ENCODE results near the gene EDC3. TPM values are rescaled to one million over a fixed set of nuclear protein-coding genes. Genes with fewer than 3 reads are reported as not detected.

The EDC3 gene
- total and polyA plus RNA-seq, 5 experiments from 2014 or later = 29.3 to 41.2 (median 35.2) TPM

DNA sequence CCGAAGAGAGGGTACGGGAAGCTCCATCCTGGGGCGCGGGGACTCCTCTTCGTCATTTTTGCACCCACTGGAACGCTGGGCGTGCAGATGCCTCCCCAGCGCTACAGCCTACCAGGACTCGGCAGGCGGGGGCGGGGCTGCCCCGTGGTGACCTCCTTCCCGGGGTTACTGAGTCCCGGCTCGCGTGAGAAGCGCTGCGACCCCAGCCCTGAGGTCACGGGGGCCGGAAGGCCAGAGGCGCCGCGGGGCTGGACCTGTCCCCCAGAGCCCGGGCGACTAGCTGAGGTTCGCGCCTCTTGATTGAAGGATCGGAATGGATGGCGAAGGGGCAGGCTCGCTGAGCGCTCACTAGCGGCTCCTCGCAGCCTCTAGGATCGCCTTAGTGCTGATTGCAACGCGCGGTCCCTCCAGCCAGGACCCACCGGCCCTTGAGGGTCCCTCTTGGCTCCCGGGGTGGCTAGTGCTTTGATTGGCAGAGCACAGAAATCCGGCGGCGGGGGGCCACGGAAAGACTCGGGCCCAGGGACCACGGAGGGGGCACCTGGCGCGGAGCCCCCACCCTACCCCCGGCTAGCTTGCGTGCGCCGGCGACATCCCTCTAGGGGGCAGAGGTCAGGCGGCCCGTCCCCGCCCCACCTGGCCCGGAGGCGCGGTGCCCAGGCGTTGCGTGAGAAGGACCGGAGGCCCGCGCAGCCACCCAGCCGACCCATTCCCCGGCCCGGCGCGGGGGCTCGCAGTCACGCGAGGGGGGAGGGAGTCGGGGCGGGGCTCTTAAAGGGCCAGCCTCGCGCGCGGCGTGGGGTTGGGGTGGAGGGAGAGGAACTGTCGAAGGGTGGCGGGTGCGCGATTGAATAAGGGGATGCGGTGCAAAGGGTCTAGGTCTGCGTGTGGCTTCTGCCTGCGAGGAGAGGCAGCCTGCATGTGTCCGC is 30.3 kb upstream of the EDC3 start:
- POLR2A ChIA-PET = interaction anchor here (0.5 to 2.1 kb wide), 4 partner anchors 30 to 1326 kb away, joined by 3 to 6 read pairs (median 4); partner anchors contain the start of gene EDC3
- H3K9me3 Mint-ChIP-seq = no peaks in the 10 kb centered on the region
- peak overlapping the region in 1 of 10 donors; percentile 62 for H3K27ac Mint-ChIP-seq

DNA sequence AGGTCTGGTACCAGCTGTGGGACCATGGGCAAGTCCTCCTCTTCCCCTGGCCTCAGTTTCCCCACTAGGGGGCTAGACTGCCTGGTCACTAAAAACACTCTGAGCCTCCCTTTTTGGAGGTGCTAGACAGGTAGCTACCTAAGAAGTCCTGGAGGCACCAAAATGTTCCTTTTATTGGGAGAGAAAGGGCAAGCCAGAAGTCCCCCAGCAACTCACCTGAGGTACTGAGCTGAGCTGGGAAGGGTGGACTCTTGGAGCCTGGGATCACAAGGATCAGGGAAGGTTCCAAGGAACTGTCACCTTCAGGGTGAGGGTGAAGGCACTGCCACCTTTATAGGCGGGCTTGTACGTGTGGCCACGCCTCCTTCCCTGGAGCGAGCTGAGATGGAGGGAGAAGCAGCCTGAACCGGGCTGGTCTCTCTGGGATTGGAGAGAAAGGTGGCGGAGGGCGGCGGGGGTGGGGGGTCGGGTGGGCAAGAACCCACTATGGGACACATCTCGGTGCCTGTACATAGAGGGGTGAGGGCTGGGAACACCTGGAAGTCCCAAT is 29.5 kb upstream of the EDC3 start, which contains the start of gene CYP1A1:
Gene CYP1A1 (minus strand): TSS at position 304 of the 550 bp plus-strand sequence. CDS start 2,431 bp downstream, outside the sequence.
- POLR2A ChIA-PET = interaction anchor here (0.6 to 2.1 kb wide), 2 partner anchors 30 to 179 kb away, joined by 3 to 4 read pairs; partner anchors contain the start of gene EDC3
- peak within 1 kb of the TSS in 1 of 10 donors; percentile 0 for H3K27ac Mint-ChIP-seq
- peaks cover 4 to 13% (median 10%) of the 10 kb centered on the region in 4 donors for H3K4me1 Mint-ChIP-seq
- DNase-seq (peak in 4 of 10 donors; percentile 4 to 23 (median 9)), ATAC-seq (peak; percentile 48)
- peaks cover 6 to 16% (median 13%) of the 10 kb centered on the region in 5 donors for H3K27me3 Mint-ChIP-seq
- H3K4me3 Mint-ChIP-seq = peak within 1 kb of the TSS; percentile 70 to 85 (median 82)
- no peaks in the 10 kb centered on the region for H3K9me3 Mint-ChIP-seq
- H3K36me3 Mint-ChIP-seq = no peaks in the 10 kb centered on the region

More for the DNA sequence above, 30.3 kb upstream of the EDC3 start:
- H3K36me3 Mint-ChIP-seq = no peaks in the 10 kb centered on the region
- H3K4me1 Mint-ChIP-seq = peaks cover 4 to 13% (median 10%) of the 10 kb centered on the region in 4 donors
- peak; percentile 76 to 77 for ATAC-seq
- H3K4me3 Mint-ChIP-seq = peak overlapping the region; percentile 72 to 85 (median 82)
- DNase-seq = peak; percentile 8 to 68 (median 38)
- peaks cover 10 to 22% (median 18%) of the 10 kb centered on the region in 5 donors for H3K27me3 Mint-ChIP-seq

DNA sequence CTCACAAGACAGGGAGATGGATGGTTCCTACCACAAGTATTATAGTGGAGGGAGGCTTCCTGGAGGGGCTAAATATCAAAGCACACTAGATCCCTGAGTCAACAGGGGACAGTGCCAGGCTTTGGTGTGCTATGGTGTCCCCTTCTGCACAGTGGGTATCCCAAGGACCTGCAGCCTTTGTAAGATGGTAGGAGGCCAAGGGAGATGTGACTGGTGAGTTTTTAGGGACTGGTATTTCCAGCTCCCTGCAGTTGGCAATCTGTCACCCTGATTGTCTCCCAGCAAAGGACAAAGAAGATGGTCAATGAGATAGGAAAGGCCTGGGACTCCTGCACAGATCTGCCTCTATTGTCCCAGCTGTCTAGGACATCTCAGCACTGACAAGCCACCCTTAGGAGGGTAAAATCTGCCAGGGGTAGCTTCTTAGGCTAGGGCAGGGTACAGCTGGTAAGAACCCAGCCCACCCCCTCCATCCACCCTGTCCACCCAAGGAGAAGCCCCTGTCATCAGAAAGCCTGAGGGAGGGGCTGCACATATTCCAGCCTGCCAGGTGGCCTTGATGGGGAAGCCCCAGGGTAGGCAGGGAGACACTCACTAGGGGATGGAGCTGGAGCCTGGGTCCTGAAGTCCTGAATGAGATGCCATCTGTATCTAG is 28.9 kb upstream of the EDC3 start:
- DNase-seq (no peak), ATAC-seq (no peak)
- POLR2A ChIA-PET = interaction anchor here (2.1 kb wide), 1 partner anchor 29 kb away, joined by 4 read pairs; the partner anchor contains the start of gene EDC3
- Mint-ChIP-seq H3K4me3 (peak overlapping the region; percentile 69 to 85 (median 82)), H3K4me1 (peaks cover 4 to 13% (median 10%) of the 10 kb centered on the region in 4 donors), H3K27me3 (peaks cover under 1 to 15% (median 7%) of the 10 kb centered on the region in 5 donors), H3K27ac (no peak overlapping the region), H3K9me3 (no peaks in the 10 kb centered on the region), H3K36me3 (no peaks in the 10 kb centered on the region)

- Mint-ChIP-seq H3K4me3 (no peak overlapping the region), H3K27me3 (peaks cover 0 to 12% (median 7%) of the 10 kb centered on the region in 5 donors), H3K9me3 (no peaks in the 10 kb centered on the region), H3K36me3 (no peaks in the 10 kb centered on the region), H3K27ac (no peak overlapping the region), H3K4me1 (peaks cover 4 to 13% (median 10%) of the 10 kb centered on the region in 4 donors)
- DNase-seq = peak in 1 of 10 donors; percentile 30
- POLR2A ChIA-PET = no interaction called here
- ATAC-seq = peak; percentile 27 to 47
These were observed 28.0 kb upstream of the EDC3 start for GRCh38 chr15:74723754-74724334.

DNA sequence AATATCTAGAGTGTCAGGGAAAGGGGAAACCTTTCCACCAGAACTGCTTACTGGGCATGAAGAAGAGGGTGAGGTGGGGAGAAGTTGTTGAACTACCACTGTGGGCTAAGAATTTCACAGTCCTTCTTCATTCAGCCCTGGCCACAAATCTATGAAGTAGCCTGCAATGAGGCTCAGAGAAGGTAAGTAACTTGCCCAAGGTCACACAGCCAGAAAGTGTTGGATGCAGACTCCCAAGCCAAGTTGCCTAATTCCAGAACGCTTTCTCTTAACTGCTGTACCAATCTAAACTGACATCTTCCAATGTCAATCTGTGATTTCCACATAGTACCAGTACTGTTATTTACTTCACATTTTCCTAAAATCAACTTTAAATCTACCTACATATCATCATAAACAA is 27.4 kb upstream of the EDC3 start:
- Mint-ChIP-seq H3K27me3 (peaks cover 0 to 12% (median 7%) of the 10 kb centered on the region in 5 donors), H3K27ac (no peak overlapping the region), H3K9me3 (no peaks in the 10 kb centered on the region), H3K36me3 (no peaks in the 10 kb centered on the region), H3K4me1 (peaks cover 4 to 13% (median 10%) of the 10 kb centered on the region in 4 donors), H3K4me3 (no peak overlapping the region)
- POLR2A ChIA-PET = no interaction called here
- ATAC-seq (no peak), DNase-seq (no peak)

- H3K27ac Mint-ChIP-seq = no peak overlapping the region
- DNase-seq = no peak
- POLR2A ChIA-PET = no interaction called here
- H3K4me1 Mint-ChIP-seq = peaks cover 4 to 13% (median 10%) of the 10 kb centered on the region in 4 donors
- no peaks in the 10 kb centered on the region for H3K36me3 Mint-ChIP-seq
- no peak for ATAC-seq
- H3K9me3 Mint-ChIP-seq = no peaks in the 10 kb centered on the region
- no peak overlapping the region for H3K4me3 Mint-ChIP-seq
- H3K27me3 Mint-ChIP-seq = peaks cover 0 to 9% (median 7%) of the 10 kb centered on the region in 5 donors
These were observed 26.8 kb upstream of the EDC3 start for GRCh38 chr15:74722591-74722990.

- no peaks in the 10 kb centered on the region for H3K4me1 Mint-ChIP-seq
- H3K36me3 Mint-ChIP-seq = no peaks in the 10 kb centered on the region
- no peak for DNase-seq
- H3K4me3 Mint-ChIP-seq = no peak overlapping the region
- no peak for ATAC-seq
- peak overlapping the region in 1 of 10 donors; percentile 3 for H3K27ac Mint-ChIP-seq
- H3K27me3 Mint-ChIP-seq = no peaks in the 10 kb centered on the region
- no peaks in the 10 kb centered on the region for H3K9me3 Mint-ChIP-seq
- POLR2A ChIA-PET = no interaction called here
These were observed 20.8 kb upstream of the EDC3 start for GRCh38 chr15:74716651-74717050.

- Mint-ChIP-seq H3K27ac (no peak overlapping the region), H3K4me1 (peaks cover 3 to 12% (median 5%) of the 10 kb centered on the region in 4 donors), H3K9me3 (no peaks in the 10 kb centered on the region), H3K36me3 (no peaks in the 10 kb centered on the region), H3K27me3 (peaks cover 0 to 5% (median 2%) of the 10 kb centered on the region in 5 donors), H3K4me3 (no peak overlapping the region)
- POLR2A ChIA-PET = no interaction called here
- DNase-seq (no peak), ATAC-seq (no peak)
These were observed 16.5 kb upstream of the EDC3 start for GRCh38 chr15:74712311-74712710.

GRCh38 chr15:74710319-74711094 is 14.7 kb upstream of the EDC3 start:
- Mint-ChIP-seq H3K4me3 (no peak overlapping the region), H3K27me3 (peaks cover 0 to 10% (median 5%) of the 10 kb centered on the region in 5 donors), H3K4me1 (peaks cover 4 to 12% (median 5%) of the 10 kb centered on the region in 4 donors), H3K9me3 (no peaks in the 10 kb centered on the region), H3K27ac (peak overlapping the region in 2 of 10 donors; percentile 8 to 51), H3K36me3 (no peaks in the 10 kb centered on the region)
- DNase-seq (no peak), ATAC-seq (no peak)
- POLR2A ChIA-PET = interaction anchor here (0.6 kb wide), 1 partner anchor 479 kb away, joined by 3 read pairs; no protein-coding TSS in a partner anchor

- ATAC-seq (no peak), DNase-seq (no peak)
- Mint-ChIP-seq H3K36me3 (no peaks in the 10 kb centered on the region), H3K9me3 (no peaks in the 10 kb centered on the region), H3K4me3 (no peak overlapping the region), H3K4me1 (peaks cover 4 to 12% (median 5%) of the 10 kb centered on the region in 4 donors), H3K27ac (peak overlapping the region in 2 of 10 donors; percentile 8 to 51), H3K27me3 (peaks cover 0 to 10% (median 5%) of the 10 kb centered on the region in 5 donors)
- POLR2A ChIA-PET = interaction anchor here (0.6 kb wide), 1 partner anchor 479 kb away, joined by 3 read pairs; no protein-coding TSS in a partner anchor
These were observed 14.1 kb upstream of the EDC3 start for GRCh38 chr15:74709892-74710291.

GRCh38 chr15:74709011-74709410 is 13.2 kb upstream of the EDC3 start:
- H3K27me3 Mint-ChIP-seq = peaks cover 0 to 14% (median 5%) of the 10 kb centered on the region in 5 donors
- POLR2A ChIA-PET = interaction anchor here (0.6 kb wide), 1 partner anchor 820 kb away, joined by 7 read pairs; no protein-coding TSS in a partner anchor
- H3K4me1 Mint-ChIP-seq = peaks cover 4 to 12% (median 5%) of the 10 kb centered on the region in 4 donors
- no peaks in the 10 kb centered on the region for H3K36me3 Mint-ChIP-seq
- H3K4me3 Mint-ChIP-seq = no peak overlapping the region
- H3K27ac Mint-ChIP-seq = no peak overlapping the region
- ATAC-seq (no peak), DNase-seq (no peak)
- H3K9me3 Mint-ChIP-seq = no peaks in the 10 kb centered on the region

Data from naive thymus-derived CD8-positive, alpha-beta T cell (primary cell).